Heart right ventricle (tissue), 16 donors: ENCODE data around the gene HMGCL. TPM values are rescaled to one million over a fixed set of nuclear protein-coding genes. Genes with fewer than 3 reads are reported as not detected.
A peak's percentile ranks its signal among the peaks of the same experiment; 100 is the strongest.

ENCODE experiments used
- ATAC-seq, 8 donors: fragments of 200-7000 bp; cut with Tn5 transposase; one replicate each; pipeline ENCODE4 v1.9.1; 2020; ENCODE audit warnings: mild to moderate bottlenecking in 8 of 8, moderate library complexity in 8 of 8, moderate number of reproducible peaks in 1 of 8
- DNase-seq, 2 donors: peaks; one replicate each; pipeline ENCODE4 v3.0.0-alpha.2; 2020
- H3K27ac ChIP-seq, 10 donors: fragments of 200-600 bp; sonication (generic) in 2 of 10; one replicate each; pipeline versions ENCODE4 v1.5.0 to v1.8.0; 2020 to 2022; ENCODE audit warnings: mild to moderate bottlenecking in 3 of 10
- H3K27me3 ChIP-seq, 7 donors: fragments of 200-600 bp; one replicate each; pipeline ENCODE4 v1.8.0; 2021 to 2022; ENCODE audit warnings: mild to moderate bottlenecking in 2 of 7
- H3K36me3 ChIP-seq, 9 donors: fragments of 200-600 bp; sonication (generic) in 1 of 9; one replicate each; pipeline versions ENCODE4 v1.5.0 to v1.8.0; 2020 to 2022; ENCODE audit warnings: mild to moderate bottlenecking in 2 of 9
- H3K4me1 ChIP-seq, 9 donors: fragments of 200-600 bp; sonication (generic) in 1 of 9; one replicate each; pipeline versions ENCODE4 v1.5.0 to v1.8.0; 2020 to 2022; ENCODE audit warnings: mild to moderate bottlenecking in 4 of 9
- H3K4me3 ChIP-seq, 10 donors: fragments of 200-600 bp; sonication (generic) in 2 of 10; one replicate each; pipeline versions ENCODE4 v1.5.0 to v1.8.0; 2020 to 2022; ENCODE audit warnings: mild to moderate bottlenecking in 7 of 10, moderate library complexity in 2 of 10
- H3K9me3 ChIP-seq, 11 donors: fragments of 200-600 bp in 10 of 11; sonication (generic) in 2 of 11; one replicate each; pipeline versions ENCODE4 v1.5.0 to v1.8.0; 2013 to 2022; ENCODE audit warnings: mild to moderate bottlenecking in 2 of 11, control low read depth in 1 of 11, moderate library complexity in 1 of 11
- CTCF ChIP-seq, 9 donors: fragments of 200-600 bp; sonication (generic) in 2 of 9; IDR thresholded peaks; one replicate each; pipeline versions ENCODE4 v1.5.0 to v1.8.0; 2021 to 2022; ENCODE audit warnings: antibody characterized with exemption in 9 of 9, mild to moderate bottlenecking in 5 of 9, moderate library complexity in 1 of 9
- WGBS, 2 donors: extraction: QIAGEN DNeasy Blood & Tissue Kit; methylation state at CpG; one replicate each; pipeline ENCODE4 v1.1.7; 2013; ENCODE audit warnings: inconsistent platforms in 1 of 2; 5-methylcytosine and 5-hydroxymethylcytosine counted together
- intact Hi-C, 10 donors: fragments of 100-400 bp; cut with DNase I; formaldehyde crosslinking; loops; one replicate each; pipeline versions ENCODE4 v1.11.1 to v1.14.2; 2022
- polyA plus RNA-seq, 2 donors: library from polyadenylated mRNA; stranded (reverse); fragments of 200-250 nt; gene quantifications; one replicate each; pipeline ENCODE4 v1.2.3, GENCODE V29; 2013
- total RNA-seq, 10 donors: library from RNA; stranded (reverse); fragmentation: NEBNext Ultra II Directional in 3 of 10; extraction: Animal tissue kit (Norgen Biotek cat#: 25700) in 3 of 10; gene quantifications; one replicate each; pipeline versions ENCODE4 v1.2.1 to v1.2.4, GENCODE V29; 2021 to 2023
- donor health status: Arrhythmogenic right ventricular cardiomyopathy.
- donor health status: ischemic (EF 13 %, LVEDD 7.1; RV severe dilation, severe dysfunction).
- donor health status: healthy with polysubstance abuse.
- donor health status: DM: no; HTN: yes; CAD: no.
- donor health status: DM: no; HTN: no; CAD: no.
- donor health status: ischemic (EF 25% LVEDD 6.9; RV normal size, moderate dysfunction).
- donor health status: ischemic (EF 25% LVEDD 5.7; RV mildly dilated, moderate dysfunction).
- donor health status: healthy.
- donor health status: DM: yes; HTN: yes; CAD: no.
- donor health status: Ischemic cardiomyopathy.
- donor health status: ischemic (EF 35%, LVEDD 5.7; RV mildly dilated, moderate dysfunction).
- donor health status: nonischemic (EF 11% LVEDD 7.7; RV severe dilation, severe dysfunction).
- donor health status: DM: yes; HTN: yes; CAD: no.
- donor health status: PGD.
- donor health status: ischemic (EF 29% LVEDD 5.4; RV normal size, mild dysfunction).
- donor health status: nonischemic (EF 23%, LVEDD 6.1; RV moderate dilation, normal function).

The HMGCL gene
- total and polyA plus RNA-seq, 12 donors: 25.7 to 44.3 (median 37.0) TPM

- TF ChIP-seq CTCF (IDR thresholded peaks at IDR 0.05): no peak
- peak; percentile 86 to 94 (median 92) for ATAC-seq
- H3K27me3 ChIP-seq: no peaks in the 10 kb centered on the region
- H3K9me3 ChIP-seq: no peaks in the 10 kb centered on the region
- H3K27ac ChIP-seq: peak within 1 kb of the TSS; percentile 44 to 94 (median 90)
- H3K36me3 ChIP-seq: peaks cover 0 to 37% (median 8%) of the 10 kb centered on the region in 9 donors
- WGBS, 2 donors: 0% methylated on average over 66 to 86 of the region's 91 CpGs
- peaks cover 9 to 45% (median 29%) of the 10 kb centered on the region in 9 donors for H3K4me1 ChIP-seq
- peak; percentile 78 to 81 for DNase-seq
- intact Hi-C loops: loop anchor here in 5 of 10 donors (2.0 to 10.0 kb wide), 4 partner anchors 87 to 247 kb away; partner anchors contain the start of gene FUCA1 (in 4 of the 5)
- H3K4me3 ChIP-seq: peak within 1 kb of the TSS; percentile 74 to 100 (median 91)
These were observed 47.0 kb downstream of the HMGCL start, which contains the start of gene PITHD1 for GRCh38 chr1:23777979-23778814. Gene PITHD1 (plus strand): TSS chr1:23778418. CDS start chr1:23778516, 98 bp downstream.

GRCh38 chr1:23776217-23776616 lies 49.0 kb downstream of the HMGCL start:
- Histone ChIP-seq H3K4me1 (peaks cover 9 to 59% (median 29%) of the 10 kb centered on the region in 9 donors), H3K27me3 (no peaks in the 10 kb centered on the region), H3K4me3 (no peak overlapping the region), H3K27ac (no peak overlapping the region), H3K36me3 (peaks cover 0 to 26% (median 0%) of the 10 kb centered on the region in 9 donors), H3K9me3 (no peaks in the 10 kb centered on the region)
- ATAC-seq (no peak), DNase-seq (no peak)
- 86 to 88% methylated on average over 2 of the region's 2 CpGs for WGBS, 2 donors
- no peak for TF ChIP-seq CTCF (IDR thresholded peaks at IDR 0.05)
- intact Hi-C loops: loop anchor here in 5 of 10 donors (2.0 to 10.0 kb wide), 4 partner anchors 89 to 249 kb away; partner anchors contain the start of gene FUCA1 (in 4 of the 5)

DNA sequence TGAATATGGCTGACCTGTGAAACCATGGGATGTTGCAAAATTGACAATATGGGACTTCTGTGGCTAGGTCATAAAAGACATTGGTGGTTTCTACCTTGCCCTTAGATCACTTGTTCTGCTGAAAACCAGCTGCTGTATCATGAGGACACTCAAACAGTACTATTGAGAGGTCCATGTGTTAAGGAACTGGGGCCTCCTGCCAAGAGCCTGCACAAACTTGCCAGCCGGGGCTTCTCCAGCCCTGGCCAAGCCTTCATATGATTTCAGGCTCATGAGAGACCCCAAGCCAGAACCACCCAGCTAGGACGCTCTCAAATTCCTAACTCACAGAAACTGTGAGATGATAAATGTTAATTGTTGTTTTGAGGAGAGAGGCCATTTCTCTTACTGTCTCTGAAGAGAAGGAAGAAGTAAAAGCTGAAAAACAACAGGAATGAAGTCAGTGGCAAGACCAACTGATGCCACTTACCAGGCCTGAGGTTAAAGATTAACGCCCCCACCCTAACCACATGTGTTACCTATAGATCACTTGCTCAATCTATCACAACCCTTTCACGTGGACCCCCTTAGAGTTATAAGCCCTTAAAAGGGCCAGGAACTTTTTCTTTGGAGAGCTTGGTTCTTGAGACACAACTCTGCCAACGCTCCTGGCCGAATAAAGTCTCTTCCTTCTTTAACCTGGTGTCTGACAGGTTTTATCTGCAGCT lies 50.9 kb downstream of the HMGCL start:
- ATAC-seq (no peak), DNase-seq (no peak)
- Histone ChIP-seq H3K27ac (no peak overlapping the region), H3K36me3 (peaks cover 0 to 22% (median 9%) of the 10 kb centered on the region in 9 donors), H3K9me3 (no peaks in the 10 kb centered on the region), H3K4me1 (peaks cover 5 to 52% (median 21%) of the 10 kb centered on the region in 9 donors), H3K27me3 (no peaks in the 10 kb centered on the region), H3K4me3 (no peak overlapping the region)
- WGBS, 2 donors: 74 to 81% methylated on average over 6 of the region's 6 CpGs
- TF ChIP-seq CTCF (IDR thresholded peaks at IDR 0.05): no peak
- intact Hi-C loops: loop anchor here in 6 of 10 donors (5.0 to 10.0 kb wide), 4 partner anchors 90 to 250 kb away; partner anchors contain the start of gene FUCA1 (in 5 of the 6)

- ATAC-seq: no peak
- Histone ChIP-seq H3K4me1 (peaks cover 0 to 59% (median 19%) of the 10 kb centered on the region in 9 donors), H3K36me3 (peaks cover 0 to 31% (median 9%) of the 10 kb centered on the region in 9 donors), H3K27me3 (no peaks in the 10 kb centered on the region), H3K4me3 (no peak overlapping the region), H3K27ac (no peak overlapping the region), H3K9me3 (no peaks in the 10 kb centered on the region)
- TF ChIP-seq CTCF (IDR thresholded peaks at IDR 0.05): no peak
- 82 to 85% methylated on average over 10 of the region's 10 CpGs for WGBS, 2 donors
- intact Hi-C loops: loop anchor here in 7 of 10 donors (1.0 to 10.0 kb wide), 5 partner anchors 92 to 252 kb away; partner anchors contain the start of gene FUCA1 (in 5 of the 7)
- DNase-seq: no peak
These were observed 52.4 kb downstream of the HMGCL start for GRCh38 chr1:23772854-23773242.
